Liver (tissue), 9 donors: ENCODE results near the gene HDAC10. TPM values are rescaled to one million over a fixed set of nuclear protein-coding genes. Genes with fewer than 3 reads are reported as not detected.

Experiments
- DNase-seq: peaks from one replicate; pipeline ENCODE4 v3.0.0-alpha.2; 2017; ENCODE audit warnings: low spot score
- H3K27ac ChIP-seq, 2 donors: one replicate each; pipeline ENCODE4 v1.7.0; 2013; ENCODE audit warnings: inconsistent platforms in 2 of 2, low read length in 2 of 2, control low read depth in 1 of 2, low read depth in 1 of 2, mild to moderate bottlenecking in 1 of 2
- H3K27me3 ChIP-seq, 4 donors: one replicate each; pipeline versions ENCODE4 v1.6.1 to v1.7.0; 2013; ENCODE audit warnings: low read length in 3 of 4, inconsistent platforms in 1 of 4, mild to moderate bottlenecking in 1 of 4, moderate library complexity in 1 of 4; ENCODE audit not compliant: control insufficient read depth in 4 of 4, insufficient read depth in 4 of 4
- H3K36me3 ChIP-seq, 4 donors: one replicate each; pipeline versions ENCODE4 v1.6.1 to v1.7.0; 2013; ENCODE audit warnings: low read length in 3 of 4, mild to moderate bottlenecking in 3 of 4, low read depth in 1 of 4, moderate library complexity in 1 of 4; ENCODE audit not compliant: control insufficient read depth in 4 of 4, insufficient read depth in 3 of 4
- H3K4me1 ChIP-seq, 4 donors: one replicate each; pipeline versions ENCODE4 v1.6.1 to v1.7.0; 2013; ENCODE audit warnings: low read length in 3 of 4, mild to moderate bottlenecking in 3 of 4, moderate library complexity in 1 of 4; ENCODE audit not compliant: control insufficient read depth in 4 of 4, insufficient read depth in 4 of 4
- H3K4me3 ChIP-seq, 3 donors: one replicate each; pipeline versions ENCODE4 v1.6.1 to v1.7.0; 2013; ENCODE audit warnings: low read length in 3 of 3, control low read depth in 1 of 3, low read depth in 1 of 3, mild to moderate bottlenecking in 1 of 3
- H3K9ac ChIP-seq, 2 donors: one replicate each; pipeline ENCODE4 v1.7.0; 2013; ENCODE audit warnings: low read length in 2 of 2, mild to moderate bottlenecking in 2 of 2, moderate library complexity in 2 of 2, control low read depth in 1 of 2, low read depth in 1 of 2
- H3K9me3 ChIP-seq, 4 donors: one replicate each; pipeline versions ENCODE4 v1.6.1 to v1.7.0; 2013; ENCODE audit warnings: low read length in 3 of 4; ENCODE audit not compliant: control insufficient read depth in 4 of 4
- ATF3 ChIP-seq: IDR thresholded peaks from 2 replicates; pipeline ENCODE4 v1.6.1; 2016; ENCODE audit warnings: antibody characterized with exemption
- FOXA1 ChIP-seq: IDR thresholded peaks from 2 replicates; pipeline ENCODE4 v1.6.1; 2016; ENCODE audit warnings: antibody characterized with exemption
- FOXA2 ChIP-seq: IDR thresholded peaks from 2 replicates; pipeline ENCODE4 v1.6.1; 2016; ENCODE audit warnings: antibody characterized with exemption
- GABPA ChIP-seq, 2 donors: IDR thresholded peaks in 1 of 2; conservative IDR thresholded peaks in 1 of 2; 2 replicates each; pipeline ENCODE4 v1.6.1; 2016; ENCODE audit warnings: antibody characterized with exemption in 2 of 2, mild to moderate bottlenecking in 1 of 2, moderate library complexity in 1 of 2
- HNF4G ChIP-seq: IDR thresholded peaks from 2 replicates; pipeline ENCODE4 v1.6.1; 2016; ENCODE audit warnings: antibody characterized with exemption
- JUND ChIP-seq, 2 donors: IDR thresholded peaks; 2 replicates each; pipeline ENCODE4 v1.6.1; 2016; ENCODE audit warnings: antibody characterized with exemption in 2 of 2
- RAD21 ChIP-seq, 2 donors: IDR thresholded peaks; 2 replicates each; pipeline ENCODE4 v1.6.1; 2016; ENCODE audit warnings: antibody characterized with exemption in 2 of 2, mild to moderate bottlenecking in 2 of 2
- REST ChIP-seq: IDR thresholded peaks from 2 replicates; pipeline ENCODE4 v1.6.1; 2016; ENCODE audit warnings: antibody characterized with exemption, mild to moderate bottlenecking
- RXRA ChIP-seq, 2 donors: IDR thresholded peaks; 2 replicates each; pipeline ENCODE4 v1.6.1; 2017 to 2018; ENCODE audit warnings: antibody characterized with exemption in 2 of 2, mild to moderate bottlenecking in 1 of 2
- SP1 ChIP-seq: IDR thresholded peaks from 2 replicates; pipeline ENCODE4 v1.6.1; 2018; ENCODE audit warnings: antibody characterized with exemption, mild to moderate bottlenecking
- TAF1 ChIP-seq: conservative IDR thresholded peaks from 2 replicates; pipeline ENCODE4 v1.6.1; 2016; ENCODE audit warnings: antibody characterized with exemption, mild to moderate bottlenecking
- YY1 ChIP-seq: IDR thresholded peaks from 2 replicates; pipeline ENCODE4 v1.6.1; 2016; ENCODE audit warnings: antibody characterized with exemption, mild to moderate bottlenecking
- ZBTB33 ChIP-seq: IDR thresholded peaks from 2 replicates; pipeline ENCODE4 v1.6.1; 2016; ENCODE audit warnings: antibody characterized with exemption
- WGBS: extraction: QIAGEN DNeasy Blood & Tissue Kit; methylation state at CpG from one replicate; pipeline ENCODE4 v1.1.7; 2013; 5-methylcytosine and 5-hydroxymethylcytosine counted together
- polyA plus RNA-seq, 2 donors: library from polyadenylated mRNA; stranded (reverse) in 1 of 2; unstranded in 1 of 2; fragments of 200-250 nt in 1 of 2; fragments of >200 nt in 1 of 2; fragmentation: Nextera tagmentation in 1 of 2; extraction: Ambion mirVana in 1 of 2; gene quantifications; one replicate each; pipeline versions ENCODE4 v1.2.1 to v1.2.3, GENCODE V29; 2013 to 2015
- total RNA-seq, 2 donors: library from RNA; depleted of rRNA; stranded (reverse); fragments of >200 nt; gene quantifications; one replicate each; pipeline ENCODE4 v1.2.3, GENCODE V29; 2014
- TF ChIP-seq, protein P1 (sequence below): IDR thresholded peaks from 2 replicates; pipeline ENCODE4 v1.6.1; 2016; ENCODE audit warnings: antibody characterized with exemption
- donor health status: healthy.
- donor health status: healthy.
- donor health status: healthy.
- donor health status: healthy.
- donor health status: healthy.

The HDAC10 gene
- total and polyA plus RNA-seq, 4 donors, result 6.2 to 18.2 (median 13.6) TPM

DNA sequence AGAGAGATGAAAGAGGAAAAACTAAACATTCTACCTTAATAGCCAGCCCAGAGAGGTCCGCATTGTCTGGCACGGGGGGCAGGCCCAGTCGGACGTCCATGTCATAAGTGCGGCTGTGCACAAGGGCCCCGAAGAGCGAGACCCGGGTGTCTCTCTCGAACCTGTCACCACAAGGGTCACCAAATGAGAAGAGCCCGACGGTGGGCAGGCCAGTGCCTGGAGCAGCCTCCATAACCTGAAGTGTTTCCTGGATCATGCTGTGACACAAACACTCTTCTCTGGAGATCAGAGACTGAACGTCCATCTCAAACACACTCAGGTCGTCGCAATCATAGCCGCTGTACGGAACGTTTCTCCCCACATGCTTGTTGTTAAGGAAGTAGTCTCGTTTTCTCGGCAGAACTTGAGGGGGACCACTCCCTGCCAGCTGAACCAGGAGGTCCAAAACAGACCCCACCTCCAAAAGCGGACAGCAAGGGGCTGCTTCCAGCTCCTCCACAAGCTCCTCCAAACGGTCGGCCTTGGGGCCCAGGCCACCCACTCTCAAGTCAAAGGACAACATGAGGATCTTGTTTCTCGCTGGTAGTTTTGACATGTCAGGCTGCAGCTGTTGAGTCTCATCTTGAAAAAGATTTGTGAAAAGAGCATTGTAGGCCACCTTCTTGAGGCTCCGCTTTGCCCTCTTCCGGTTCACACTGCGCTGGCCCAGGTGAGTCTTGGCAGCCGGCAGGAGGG is 7.2 kb downstream of the HDAC10 start:
- Histone ChIP-seq H3K36me3 (peaks cover 2 to 11% (median 9%) of the 10 kb centered on the region in 4 donors), H3K4me3 (peak overlapping the region; percentile 78 to 99 (median 87)), H3K27ac (peak overlapping the region; percentile 80 to 95), H3K27me3 (no peaks in the 10 kb centered on the region), H3K9ac (peak overlapping the region; percentile 46 to 89), H3K9me3 (no peaks in the 10 kb centered on the region), H3K4me1 (peaks cover 3 to 61% (median 45%) of the 10 kb centered on the region in 4 donors)
- WGBS, result 15% methylated on average over 27 of the region's 27 CpGs
- TF ChIP-seq YY1 (no peak), RXRA (IDR thresholded peaks at IDR 0.05) (peak in 1 of 2 donors; percentile 2), GABPA (IDR thresholded peaks at IDR 0.05 in 1 of 2, conservative IDR thresholded peaks at IDR 0.05 in 1 of 2) (no peak), JUND (IDR thresholded peaks at IDR 0.05) (no peak), HNF4G (no peak), ATF3 (no peak), TAF1 (no peak), REST (no peak)
- DNase-seq, result no peak

- TF ChIP-seq, protein P1, sequence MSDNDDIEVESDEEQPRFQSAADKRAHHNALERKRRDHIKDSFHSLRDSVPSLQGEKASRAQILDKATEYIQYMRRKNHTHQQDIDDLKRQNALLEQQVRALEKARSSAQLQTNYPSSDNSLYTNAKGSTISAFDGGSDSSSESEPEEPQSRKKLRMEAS, result no peak
- TF ChIP-seq FOXA1 (no peak), FOXA2 (no peak), RAD21 (IDR thresholded peaks at IDR 0.05) (no peak), SP1 (no peak), ZBTB33 (no peak), RXRA (IDR thresholded peaks at IDR 0.05) (no peak), JUND (IDR thresholded peaks at IDR 0.05) (no peak)
- Histone ChIP-seq H3K27me3 (no peaks in the 10 kb centered on the region), H3K27ac (no peak overlapping the region), H3K9me3 (no peaks in the 10 kb centered on the region), H3K36me3 (peaks cover 2 to 11% (median 9%) of the 10 kb centered on the region in 4 donors), H3K4me3 (peak overlapping the region in 1 of 3 donors; percentile 12), H3K4me1 (peaks cover 3 to 59% (median 44%) of the 10 kb centered on the region in 4 donors), H3K9ac (peak overlapping the region; percentile 21 to 44)
- 77% methylated on average over 14 of the region's 14 CpGs for WGBS
- no peak for DNase-seq
These were observed 8.6 kb downstream of the HDAC10 start for GRCh38 chr22:50242406-50242949.
